ENCODE data around the gene HEBP2.
A peak's percentile ranks its signal among the peaks of the same experiment; 100 is the strongest.

HEBP2 gene

DNA sequence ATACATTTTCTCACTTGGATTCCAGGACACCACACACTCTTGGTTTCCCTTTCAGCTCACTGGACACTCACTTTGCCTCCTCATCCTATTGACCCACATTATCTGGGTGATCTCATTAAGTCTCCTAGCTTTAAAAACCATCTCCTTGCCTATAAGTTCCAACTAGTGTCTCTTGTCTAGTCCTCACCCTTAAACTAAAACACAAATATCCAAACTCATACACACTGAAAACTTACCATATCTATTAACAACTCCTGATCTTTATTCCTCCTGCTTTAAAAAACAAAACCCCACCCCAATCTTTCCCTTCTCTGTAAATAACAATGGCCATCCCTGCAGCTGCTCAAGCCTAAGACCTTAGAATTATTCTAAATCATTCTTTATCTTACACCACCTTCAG is 29.8 kb upstream of the HEBP2 start:
- no peaks in the 10 kb centered on the region for H3K79me1 ChIP-seq (ENCODE audit: low read depth, low read length)
- no peak overlapping the region for H3K4me3 ChIP-seq (ENCODE audit: low read length in 2 of 2)
- H2BK15ac ChIP-seq (ENCODE audit: low read length): no peak overlapping the region
- H2BK12ac ChIP-seq (ENCODE audit: low read length): no peak overlapping the region
- H3K36me3 ChIP-seq (replicated peaks in 1 of 2; ENCODE audit: control insufficient read depth in 2 of 2, insufficient read depth in 2 of 2, low read length in 2 of 2): no peaks in the 10 kb centered on the region
- no peak overlapping the region for H2AK5ac ChIP-seq (ENCODE audit: low read depth, low read length)
- no peak for DNase-seq (ENCODE audit: low spot score)
- no peak overlapping the region for H3K23ac ChIP-seq (ENCODE audit: low read depth, low read length, poor library complexity)
- H3K18ac ChIP-seq (ENCODE audit: low read length): no peak overlapping the region
- H2AFZ ChIP-seq (ENCODE audit: low read length): no peak overlapping the region
- peaks cover 0 to 4% (median 0%) of the 10 kb centered on the region in 3 experiments for H3K27me3 ChIP-seq (ENCODE audit: control insufficient read depth in 3 of 3, insufficient read depth in 3 of 3, low read depth in 1 of 3, low read length in 3 of 3)
- H3K27ac ChIP-seq (replicated peaks; ENCODE audit: low read length): no peak overlapping the region
- no peaks in the 10 kb centered on the region for H3K4me1 ChIP-seq (ENCODE audit: control insufficient read depth in 2 of 2, insufficient read depth in 1 of 2, low read depth in 1 of 2, low read length in 2 of 2)
- H4K8ac ChIP-seq (ENCODE audit: low read depth, low read length): no peak overlapping the region
- no peak overlapping the region for H2BK120ac ChIP-seq (ENCODE audit: low read depth, low read length)
- no peaks in the 10 kb centered on the region for H3K9me3 ChIP-seq (replicated peaks in 1 of 2; ENCODE audit: control insufficient read depth in 2 of 2, insufficient read depth in 1 of 2, low read depth in 1 of 2, low read length in 2 of 2)
- no peak overlapping the region for H4K91ac ChIP-seq (ENCODE audit: low read depth, low read length, poor library complexity)
- H3K9ac ChIP-seq (ENCODE audit: low read depth, low read length, poor library complexity): no peak overlapping the region
- no peak overlapping the region for H2BK5ac ChIP-seq (ENCODE audit: low read length)
- H3K4ac ChIP-seq (ENCODE audit: low read length): no peak overlapping the region
- no peak overlapping the region for H3K14ac ChIP-seq (ENCODE audit: low read length)
- H3K4me2 ChIP-seq (ENCODE audit: insufficient read depth, low read length, poor library complexity, severe bottlenecking): no peak overlapping the region

DNA sequence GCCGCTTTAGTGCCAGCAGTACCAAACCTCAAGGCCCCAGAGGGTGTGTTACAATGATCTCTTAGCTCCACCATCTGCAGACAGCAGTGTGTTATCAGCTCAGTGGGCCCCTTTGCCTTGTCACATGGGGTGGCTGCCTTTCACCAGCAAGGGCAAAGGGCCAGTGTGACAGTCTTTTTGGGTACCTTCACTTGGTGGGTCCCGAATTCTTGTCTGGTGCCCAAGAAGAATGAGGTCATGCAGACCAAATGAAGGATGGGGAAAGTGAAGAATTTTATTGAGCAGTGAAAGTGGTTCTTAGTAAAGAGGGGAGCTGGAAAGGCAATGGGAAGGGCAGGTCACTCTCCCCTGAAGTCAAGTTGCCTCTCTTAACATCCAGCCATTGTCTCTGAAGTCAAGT is 29.2 kb upstream of the HEBP2 start:
- Histone ChIP-seq H3K18ac (ENCODE audit: low read length) (no peak overlapping the region), H3K27ac (replicated peaks; ENCODE audit: low read length) (no peak overlapping the region), H2BK12ac (ENCODE audit: low read length) (no peak overlapping the region), H3K4me2 (ENCODE audit: insufficient read depth, low read length, poor library complexity, severe bottlenecking) (no peak overlapping the region), H3K27me3 (ENCODE audit: control insufficient read depth in 3 of 3, insufficient read depth in 3 of 3, low read depth in 1 of 3, low read length in 3 of 3) (peaks cover 0 to 4% (median 0%) of the 10 kb centered on the region in 3 experiments), H3K9ac (ENCODE audit: low read depth, low read length, poor library complexity) (no peak overlapping the region), H2BK15ac (ENCODE audit: low read length) (no peak overlapping the region), H4K8ac (ENCODE audit: low read depth, low read length) (no peak overlapping the region), H3K4me3 (ENCODE audit: low read length in 2 of 2) (no peak overlapping the region), H2AK5ac (ENCODE audit: low read depth, low read length) (no peak overlapping the region), H2AFZ (ENCODE audit: low read length) (no peak overlapping the region), H3K4ac (ENCODE audit: low read length) (no peak overlapping the region), H3K9me3 (replicated peaks in 1 of 2; ENCODE audit: control insufficient read depth in 2 of 2, insufficient read depth in 1 of 2, low read depth in 1 of 2, low read length in 2 of 2) (no peaks in the 10 kb centered on the region), H3K14ac (ENCODE audit: low read length) (no peak overlapping the region), H4K91ac (ENCODE audit: low read depth, low read length, poor library complexity) (no peak overlapping the region), H3K36me3 (replicated peaks in 1 of 2; ENCODE audit: control insufficient read depth in 2 of 2, insufficient read depth in 2 of 2, low read length in 2 of 2) (no peaks in the 10 kb centered on the region), H3K23ac (ENCODE audit: low read depth, low read length, poor library complexity) (no peak overlapping the region), H2BK120ac (ENCODE audit: low read depth, low read length) (no peak overlapping the region), H3K79me1 (ENCODE audit: low read depth, low read length) (no peaks in the 10 kb centered on the region), H2BK5ac (ENCODE audit: low read length) (no peak overlapping the region), H3K4me1 (ENCODE audit: control insufficient read depth in 2 of 2, insufficient read depth in 1 of 2, low read depth in 1 of 2, low read length in 2 of 2) (no peaks in the 10 kb centered on the region)
- WGBS, 2 donors (ENCODE audit: extremely low coverage in 2 of 2, insufficient read length in 2 of 2, insufficient replicate concordance in 1 of 2): no CpG with 5 or more reads among the region's 2 CpGs
- DNase-seq (ENCODE audit: low spot score): no peak

DNA sequence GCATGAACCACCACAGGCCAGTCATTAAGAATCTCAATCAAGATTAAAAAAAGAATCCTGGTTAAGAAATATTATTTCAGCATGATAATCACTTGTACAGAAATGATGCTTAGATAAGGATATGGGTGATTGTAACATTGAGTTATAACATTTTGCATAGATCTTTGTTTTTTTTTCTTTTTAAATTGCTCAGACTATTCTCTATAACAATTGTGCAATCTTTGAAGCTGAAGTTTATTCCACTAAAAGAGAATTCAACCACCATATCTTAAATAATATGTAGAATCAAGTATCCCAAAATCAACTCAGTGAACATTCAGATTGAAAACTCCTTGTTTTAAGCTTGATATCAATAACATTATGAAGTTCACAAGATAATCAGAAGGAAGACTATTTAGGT is 27.0 kb upstream of the HEBP2 start:
- H4K91ac ChIP-seq (ENCODE audit: low read depth, low read length, poor library complexity): no peak overlapping the region
- H3K23ac ChIP-seq (ENCODE audit: low read depth, low read length, poor library complexity): no peak overlapping the region

DNA sequence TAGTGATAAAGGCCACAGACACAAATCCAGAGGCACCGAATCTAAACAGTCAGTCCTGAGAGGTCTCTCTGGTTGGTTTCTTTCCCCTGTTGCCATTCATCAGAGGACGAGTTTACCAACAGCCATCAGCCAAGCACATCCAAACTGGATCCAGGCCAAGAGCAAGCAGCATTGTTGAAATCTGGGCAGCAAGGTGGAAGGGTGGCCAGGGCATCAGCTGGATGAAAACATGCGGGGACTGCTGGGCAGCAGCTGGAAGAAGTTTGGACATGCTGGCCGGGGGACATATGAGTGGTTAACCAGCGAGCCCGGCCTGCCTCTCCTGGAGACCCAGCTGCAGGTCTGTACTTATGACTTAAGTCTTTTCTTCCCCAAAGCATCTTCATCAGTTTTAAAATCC is 26.2 kb upstream of the HEBP2 start, which contains the start of gene SMIM28:
Gene SMIM28 (plus strand): TSS at position 62 of the 400 bp plus-strand sequence. CDS start 168 bp downstream, at position 230.
- H3K36me3 ChIP-seq (replicated peaks in 1 of 2; ENCODE audit: control insufficient read depth in 2 of 2, insufficient read depth in 2 of 2, low read length in 2 of 2): no peaks in the 10 kb centered on the region
- H3K4me1 ChIP-seq (ENCODE audit: control insufficient read depth in 2 of 2, insufficient read depth in 1 of 2, low read depth in 1 of 2, low read length in 2 of 2): no peaks in the 10 kb centered on the region
- WGBS, 2 donors (ENCODE audit: extremely low coverage in 2 of 2, insufficient read length in 2 of 2, insufficient replicate concordance in 1 of 2): no CpG with 5 or more reads among the region's 6 CpGs
- no peaks in the 10 kb centered on the region for H3K9me3 ChIP-seq (replicated peaks in 1 of 2; ENCODE audit: control insufficient read depth in 2 of 2, insufficient read depth in 1 of 2, low read depth in 1 of 2, low read length in 2 of 2)
- no peak within 1 kb of the TSS for H4K91ac ChIP-seq (ENCODE audit: low read depth, low read length, poor library complexity)
- peaks cover 1% of the 10 kb centered on the region for H3K79me1 ChIP-seq (ENCODE audit: low read depth, low read length)
- no peak within 1 kb of the TSS for H2BK5ac ChIP-seq (ENCODE audit: low read length)
- no peak within 1 kb of the TSS for H2AK5ac ChIP-seq (ENCODE audit: low read depth, low read length)
- no peak within 1 kb of the TSS for H3K9ac ChIP-seq (ENCODE audit: low read depth, low read length, poor library complexity)
- H3K4ac ChIP-seq (ENCODE audit: low read length): no peak within 1 kb of the TSS
- DNase-seq (ENCODE audit: low spot score): no peak
- H2AFZ ChIP-seq (ENCODE audit: low read length): no peak within 1 kb of the TSS
- no peak within 1 kb of the TSS for H3K27ac ChIP-seq (replicated peaks; ENCODE audit: low read length)
- peak within 1 kb of the TSS; percentile 86 for H4K8ac ChIP-seq (ENCODE audit: low read depth, low read length)
- no peak within 1 kb of the TSS for H3K4me3 ChIP-seq (ENCODE audit: low read length in 2 of 2)
- no peak within 1 kb of the TSS for H3K14ac ChIP-seq (ENCODE audit: low read length)
- no peak within 1 kb of the TSS for H3K23ac ChIP-seq (ENCODE audit: low read depth, low read length, poor library complexity)
- no peak within 1 kb of the TSS for H2BK15ac ChIP-seq (ENCODE audit: low read length)
- H3K4me2 ChIP-seq (ENCODE audit: insufficient read depth, low read length, poor library complexity, severe bottlenecking): no peak within 1 kb of the TSS
- peaks cover 0 to 4% (median 0%) of the 10 kb centered on the region in 3 experiments for H3K27me3 ChIP-seq (ENCODE audit: control insufficient read depth in 3 of 3, insufficient read depth in 3 of 3, low read depth in 1 of 3, low read length in 3 of 3)
- no peak within 1 kb of the TSS for H2BK120ac ChIP-seq (ENCODE audit: low read depth, low read length)
- H2BK12ac ChIP-seq (ENCODE audit: low read length): no peak within 1 kb of the TSS
- no peak within 1 kb of the TSS for H3K18ac ChIP-seq (ENCODE audit: low read length)

More for the DNA sequence above, 27.0 kb upstream of the HEBP2 start:
- Histone ChIP-seq H3K4me2 (ENCODE audit: insufficient read depth, low read length, poor library complexity, severe bottlenecking) (no peak overlapping the region), H3K18ac (ENCODE audit: low read length) (no peak overlapping the region), H2AK5ac (ENCODE audit: low read depth, low read length) (no peak overlapping the region), H3K27ac (replicated peaks; ENCODE audit: low read length) (no peak overlapping the region), H3K79me1 (ENCODE audit: low read depth, low read length) (no peaks in the 10 kb centered on the region), H4K8ac (ENCODE audit: low read depth, low read length) (no peak overlapping the region), H3K27me3 (ENCODE audit: control insufficient read depth in 3 of 3, insufficient read depth in 3 of 3, low read depth in 1 of 3, low read length in 3 of 3) (peaks cover 0 to 4% (median 0%) of the 10 kb centered on the region in 3 experiments), H2BK12ac (ENCODE audit: low read length) (no peak overlapping the region), H2BK5ac (ENCODE audit: low read length) (no peak overlapping the region), H2AFZ (ENCODE audit: low read length) (no peak overlapping the region), H3K4me1 (ENCODE audit: control insufficient read depth in 2 of 2, insufficient read depth in 1 of 2, low read depth in 1 of 2, low read length in 2 of 2) (no peaks in the 10 kb centered on the region), H3K4me3 (ENCODE audit: low read length in 2 of 2) (no peak overlapping the region), H3K14ac (ENCODE audit: low read length) (no peak overlapping the region), H3K9me3 (replicated peaks in 1 of 2; ENCODE audit: control insufficient read depth in 2 of 2, insufficient read depth in 1 of 2, low read depth in 1 of 2, low read length in 2 of 2) (no peaks in the 10 kb centered on the region), H2BK120ac (ENCODE audit: low read depth, low read length) (no peak overlapping the region), H3K9ac (ENCODE audit: low read depth, low read length, poor library complexity) (no peak overlapping the region), H3K36me3 (replicated peaks in 1 of 2; ENCODE audit: control insufficient read depth in 2 of 2, insufficient read depth in 2 of 2, low read length in 2 of 2) (no peaks in the 10 kb centered on the region), H2BK15ac (ENCODE audit: low read length) (no peak overlapping the region), H3K4ac (ENCODE audit: low read length) (no peak overlapping the region)
- no peak for DNase-seq (ENCODE audit: low spot score)
